CD14-positive monocyte (primary cell): ENCODE results near the gene PIGM. TPM values are rescaled to one million over a fixed set of nuclear protein-coding genes. Genes with fewer than 3 reads are reported as not detected.

Experiments used
- DNase-seq, 3 donors: peaks; one replicate each; pipeline ENCODE4 v3.0.0-alpha.2; 2011 to 2022
- H2AFZ ChIP-seq: 2 replicates; pipeline ENCODE4 v1.6.0; 2012; ENCODE audit warnings: mild to moderate bottlenecking, low read depth, low read length, inconsistent platforms; ENCODE audit not compliant: insufficient read depth, poor library complexity, severe bottlenecking
- H3K27ac ChIP-seq, 2 donors: 1 replicate in 1 of 2; 2 replicates in 1 of 2; pipeline ENCODE4 v1.5.1; 2012 to 2013; ENCODE audit warnings: low read length in 2 of 2, control low read depth in 1 of 2, inconsistent platforms in 1 of 2, low read depth in 1 of 2, mild to moderate bottlenecking in 1 of 2
- H3K27me3 ChIP-seq, 2 donors: one replicate each; pipeline versions ENCODE4 v1.6.0 to v1.6.1; 2011 to 2013; ENCODE audit warnings: low read length in 2 of 2; ENCODE audit not compliant: control insufficient read depth in 2 of 2, insufficient read depth in 2 of 2
- H3K36me3 ChIP-seq, 2 donors: replicated peaks in 1 of 2; 1 replicate in 1 of 2; 2 replicates in 1 of 2; pipeline versions ENCODE4 v1.5.1 to v1.6.1; 2012 to 2013; ENCODE audit warnings: low read length in 2 of 2, control low read depth in 1 of 2, inconsistent platforms in 1 of 2, mild to moderate bottlenecking in 1 of 2; ENCODE audit not compliant: insufficient read depth in 2 of 2, control insufficient read depth in 1 of 2
- H3K4me1 ChIP-seq, 2 donors: 1 replicate in 1 of 2; 2 replicates in 1 of 2; pipeline versions ENCODE4 v1.5.1 to v1.6.1; 2012 to 2013; ENCODE audit warnings: low read length in 2 of 2, control low read depth in 1 of 2, inconsistent platforms in 1 of 2, mild to moderate bottlenecking in 1 of 2, moderate library complexity in 1 of 2; ENCODE audit not compliant: insufficient read depth in 2 of 2, control insufficient read depth in 1 of 2
- H3K4me2 ChIP-seq: replicated peaks from 2 replicates; pipeline ENCODE3; 2012; ENCODE audit warnings: low read length, moderate library complexity, mild to moderate bottlenecking; ENCODE audit not compliant: poor library complexity, severe bottlenecking; ENCODE audit errors: extremely low read depth
- H3K4me3 ChIP-seq, 3 experiments: fragments of 200-600 bp in 1 of 3; sonication (generic) in 1 of 3; replicated peaks in 1 of 3; 1 replicate in 2 of 3; 2 replicates in 1 of 3; pipeline ENCODE4 v1.5.1; 2011 to 2013; ENCODE audit warnings: low read length in 3 of 3, mild to moderate bottlenecking in 3 of 3, control low read depth in 2 of 3, low read depth in 2 of 3, inconsistent platforms in 1 of 3, moderate library complexity in 1 of 3
- H3K79me2 ChIP-seq: 2 replicates; pipeline ENCODE4 v1.6.0; 2012; ENCODE audit warnings: mild to moderate bottlenecking, control low read depth, inconsistent platforms, low read length, moderate library complexity; ENCODE audit not compliant: insufficient read depth
- H3K9ac ChIP-seq: 2 replicates; pipeline ENCODE4 v1.6.0; 2017; ENCODE audit warnings: low read length, mild to moderate bottlenecking; ENCODE audit not compliant: insufficient read depth, poor library complexity, severe bottlenecking
- H3K9me3 ChIP-seq, 2 donors: replicated peaks in 1 of 2; 1 replicate in 1 of 2; 2 replicates in 1 of 2; pipeline versions ENCODE4 v1.5.1 to v1.6.1; 2012 to 2013; ENCODE audit warnings: low read length in 2 of 2, control low read depth in 1 of 2; ENCODE audit not compliant: control insufficient read depth in 1 of 2, insufficient read depth in 1 of 2
- H4K20me1 ChIP-seq: 2 replicates; pipeline ENCODE4 v1.6.0; 2012; ENCODE audit warnings: mild to moderate bottlenecking, low read length, control low read depth, moderate library complexity; ENCODE audit not compliant: insufficient read depth
- H3K27ac Mint-ChIP-seq, 7 donors: one replicate each; pipeline ENCODE4 v1.8.0; 2020; ENCODE audit warnings: mild to moderate bottlenecking in 7 of 7, mixed read lengths in 7 of 7, moderate library complexity in 6 of 7, inconsistent platforms in 2 of 7
- H3K27me3 Mint-ChIP-seq, 3 donors: one replicate each; pipeline ENCODE4 v1.8.0; 2021 to 2022; ENCODE audit warnings: low read depth in 3 of 3, mild to moderate bottlenecking in 3 of 3, mixed read lengths in 3 of 3, moderate library complexity in 3 of 3, inconsistent platforms in 1 of 3
- H3K36me3 Mint-ChIP-seq, 2 donors: one replicate each; pipeline ENCODE4 v1.8.0; 2020; ENCODE audit warnings: mixed read lengths in 2 of 2, inconsistent platforms in 1 of 2, mild to moderate bottlenecking in 1 of 2
- H3K4me1 Mint-ChIP-seq: one replicate; pipeline ENCODE4 v1.8.0; 2020; ENCODE audit warnings: mild to moderate bottlenecking, mixed read lengths
- H3K4me3 Mint-ChIP-seq, 2 donors: one replicate each; pipeline ENCODE4 v1.8.0; 2020; ENCODE audit warnings: mild to moderate bottlenecking in 2 of 2, mixed read lengths in 2 of 2, moderate library complexity in 1 of 2
- H3K9me3 Mint-ChIP-seq, 7 donors: one replicate each; pipeline ENCODE4 v1.8.0; 2020 to 2022; ENCODE audit warnings: mixed read lengths in 7 of 7, mild to moderate bottlenecking in 6 of 7, moderate library complexity in 6 of 7, inconsistent platforms in 2 of 7
- CTCF ChIP-seq: fragments of 200-600 bp; IDR thresholded peaks from one replicate; pipeline ENCODE4 v1.8.0; 2022; ENCODE audit warnings: antibody characterized with exemption, mild to moderate bottlenecking
- WGBS: methylation state at CpG from one replicate; pipeline ENCODE4 v1.1.5; 2013; ENCODE audit warnings: missing lambda C conversion rate; ENCODE audit not compliant: insufficient coverage; 5-methylcytosine and 5-hydroxymethylcytosine counted together
- intact Hi-C, 2 donors: fragments of 100-400 bp; cut with micrococcal nuclease; formaldehyde crosslinking; loops; one replicate each; pipeline versions ENCODE4 v1.15.0 to v1.15.1; 2023
- polyA plus RNA-seq, 3 donors: library from polyadenylated mRNA; depleted of rRNA in 1 of 3; unstranded in 2 of 3; stranded (reverse) in 1 of 3; fragments of 300-500 nt in 2 of 3; fragments of >200 nt in 1 of 3; fragmentation: Illumina TruSeq in 2 of 3; gene quantifications; 1 replicate in 2 of 3; 2 replicates in 1 of 3; pipeline ENCODE4 v1.2.3, GENCODE V29; 2012 to 2021

The PIGM gene
- polyA plus RNA-seq, 3 donors: 3.7 to 4.2 (median 4.0) TPM

- Mint-ChIP-seq H3K27ac (peak overlapping the region in 5 of 7 donors; percentile 82 to 90 (median 87)), H3K27me3 (peaks cover 0 to 4% (median 2%) of the 10 kb centered on the region in 3 donors), H3K36me3 (peaks cover 4 to 5% of the 10 kb centered on the region in 2 donors), H3K9me3 (peaks cover 0 to 2% (median 0%) of the 10 kb centered on the region in 7 donors), H3K4me1 (peaks cover 34% of the 10 kb centered on the region), H3K4me3 (peak overlapping the region; percentile 100)
- H3K4me2 ChIP-seq: peak overlapping the region; percentile 87
- H3K9me3 ChIP-seq: no peaks in the 10 kb centered on the region
- WGBS: 0% methylated on average over 8 of the region's 18 CpGs
- H3K4me3 ChIP-seq: peak overlapping the region; percentile 85 to 94 (median 87)
- peaks cover 24 to 28% of the 10 kb centered on the region in 2 donors for H3K4me1 ChIP-seq
- no peaks in the 10 kb centered on the region for H3K36me3 ChIP-seq
- H3K27ac ChIP-seq: peak overlapping the region; percentile 14 to 51
- DNase-seq: peak in 2 of 3 donors; percentile 30 to 36
- TF ChIP-seq CTCF: no peak
- peaks cover 2 to 7% of the 10 kb centered on the region in 2 donors for H3K27me3 ChIP-seq
- H3K79me2 ChIP-seq: peaks cover 20% of the 10 kb centered on the region
- H4K20me1 ChIP-seq: peaks cover 3% of the 10 kb centered on the region
- intact Hi-C loops: no loop called here
- peak overlapping the region; percentile 96 for H2AFZ ChIP-seq
- peak overlapping the region; percentile 61 for H3K9ac ChIP-seq
Measured at GRCh38 chr1:160032165-160032820, 503 bp upstream of the PIGM start.

GRCh38 chr1:160030657-160031364 is 979 bp downstream of the PIGM start:
- Mint-ChIP-seq H3K9me3 (peaks cover 0 to 2% (median 0%) of the 10 kb centered on the region in 7 donors), H3K4me1 (peaks cover 37% of the 10 kb centered on the region), H3K27me3 (peaks cover 0 to 2% (median 1%) of the 10 kb centered on the region in 3 donors), H3K36me3 (peaks cover 8 to 11% of the 10 kb centered on the region in 2 donors), H3K27ac (peak overlapping the region in 6 of 7 donors; percentile 23 to 90 (median 62)), H3K4me3 (peak overlapping the region; percentile 100)
- H3K36me3 ChIP-seq: no peaks in the 10 kb centered on the region
- peaks cover 3% of the 10 kb centered on the region for H4K20me1 ChIP-seq
- peaks cover 20% of the 10 kb centered on the region for H3K79me2 ChIP-seq
- H3K9ac ChIP-seq: peak overlapping the region; percentile 61
- intact Hi-C loops: no loop called here
- H3K27ac ChIP-seq: no peak overlapping the region
- peaks cover 24 to 28% of the 10 kb centered on the region in 2 donors for H3K4me1 ChIP-seq
- peak overlapping the region; percentile 96 for H2AFZ ChIP-seq
- no peaks in the 10 kb centered on the region for H3K9me3 ChIP-seq
- no peak for TF ChIP-seq CTCF
- H3K4me2 ChIP-seq: peak overlapping the region; percentile 87
- no peak for DNase-seq
- peak overlapping the region; percentile 85 to 94 (median 87) for H3K4me3 ChIP-seq
- peaks cover 2 to 7% of the 10 kb centered on the region in 2 donors for H3K27me3 ChIP-seq
- 22% methylated on average over 13 of the region's 23 CpGs for WGBS
